SK-N-SH (cell line): Measurements from ENCODE around the gene PITX1. TPM values are rescaled to one million over a fixed set of nuclear protein-coding genes. Genes with fewer than 3 reads are reported as not detected.

Source experiments
- CTCF ChIA-PET: fragments of 300-600, 350-600 bp; formaldehyde crosslinking; extraction: SDS; loops from one replicate; lab custom pipeline; 2021; lab: Yijun Ruan, JAX
- POLR2A ChIA-PET: fragments of 350-600 bp; sonication (Branson Sonifier 250); formaldehyde crosslinking; extraction: SDS; loops from one replicate; lab custom pipeline; 2020; ENCODE audit warnings: antibody characterized with exemption, inconsistent platforms; lab: Yijun Ruan, JAX
- DNase-seq: peaks from one replicate; pipeline ENCODE4 v3.0.0; 2012
- H2AFZ ChIP-seq: fragments of 200-600 bp; sonication (generic); 2 replicates; pipeline ENCODE4 v1.8.1; 2016; ENCODE audit warnings: antibody characterized with exemption, mild to moderate bottlenecking, low read depth
- H3F3A ChIP-seq: fragments of 200-600 bp; sonication (generic); replicated peaks from 2 replicates; pipeline ENCODE3; 2016; ENCODE audit warnings: antibody characterized with exemption, mild to moderate bottlenecking; ENCODE audit not compliant: insufficient read depth
- H3K27ac ChIP-seq, 2 experiments: fragments of 200-500 bp in 1 of 2; fragments of 200-600 bp in 1 of 2; sonication (Bioruptor generic) in 1 of 2; sonication (generic), shearing (Covaris generic) in 1 of 2; 2 replicates each; pipeline versions ENCODE4 v1.5.1 to v1.6.1; 2014 to 2016; ENCODE audit warnings: low read depth in 2 of 2, inconsistent platforms in 1 of 2, low read length in 1 of 2, mild to moderate bottlenecking in 1 of 2, mixed read lengths in 1 of 2
- H3K27me3 ChIP-seq: fragments of 200-600 bp; sonication (generic), shearing (Covaris generic); 2 replicates; pipeline ENCODE4 v1.6.1; 2016; ENCODE audit warnings: mixed run types; ENCODE audit not compliant: insufficient read depth
- H3K36me3 ChIP-seq, 2 experiments: fragments of 200-500 bp in 1 of 2; fragments of 200-600 bp in 1 of 2; sonication (Bioruptor generic) in 1 of 2; sonication (generic) in 1 of 2; replicated peaks in 1 of 2; 2 replicates each; pipeline versions ENCODE3 to v1.5.1; 2014 to 2016; ENCODE audit warnings: low read length in 1 of 2, mild to moderate bottlenecking in 1 of 2; ENCODE audit not compliant: insufficient read depth in 2 of 2, control insufficient read depth in 1 of 2
- H3K4me1 ChIP-seq, 2 experiments: fragments of 200-500 bp in 1 of 2; fragments of 200-600 bp in 1 of 2; sonication (Bioruptor generic) in 1 of 2; sonication (generic), shearing (Covaris generic) in 1 of 2; 2 replicates each; pipeline versions ENCODE4 v1.5.1 to v1.6.1; 2014 to 2016; ENCODE audit warnings: low read depth in 1 of 2, low read length in 1 of 2, mixed run types in 1 of 2; ENCODE audit not compliant: insufficient read depth in 2 of 2, control insufficient read depth in 1 of 2
- H3K4me2 ChIP-seq: fragments of 200-600 bp; sonication (generic), shearing (Covaris generic); 2 replicates; pipeline ENCODE4 v1.6.1; 2017; ENCODE audit warnings: mixed run types
- H3K4me3 ChIP-seq, 2 experiments: fragments of 200-500 bp in 1 of 2; fragments of 200-600 bp in 1 of 2; sonication (Bioruptor generic) in 1 of 2; sonication (generic), shearing (Covaris generic) in 1 of 2; 2 replicates each; pipeline versions ENCODE4 v1.5.1 to v1.8.1; 2014 to 2016; ENCODE audit warnings: low read depth in 2 of 2, inconsistent platforms in 1 of 2, low read length in 1 of 2, mild to moderate bottlenecking in 1 of 2, mixed read lengths in 1 of 2, moderate library complexity in 1 of 2
- H3K79me2 ChIP-seq: fragments of 200-600 bp; sonication (generic); 2 replicates; pipeline ENCODE4 v1.8.1; 2017; ENCODE audit warnings: mild to moderate bottlenecking; ENCODE audit not compliant: insufficient read depth
- H3K9ac ChIP-seq: fragments of 200-600 bp; sonication (generic); 2 replicates; pipeline ENCODE4 v1.6.1; 2017; ENCODE audit warnings: mixed run types
- H3K9me2 ChIP-seq: fragments of 200-600 bp; sonication (generic); 2 replicates; pipeline ENCODE4 v1.6.1; 2017; ENCODE audit warnings: mixed run types
- H3K9me3 ChIP-seq: fragments of 200-600 bp; sonication (generic); 2 replicates; pipeline ENCODE4 v1.6.1; 2017; ENCODE audit warnings: mixed run types, mild to moderate bottlenecking, moderate library complexity
- H4K20me1 ChIP-seq: fragments of 200-600 bp; sonication (generic); 2 replicates; pipeline ENCODE4 v1.6.1; 2017; ENCODE audit warnings: mild to moderate bottlenecking, mixed run types; ENCODE audit not compliant: insufficient read depth
- EZH2phosphoT487 ChIP-seq: fragments of 200-600 bp; sonication (generic); IDR thresholded peaks from 2 replicates; pipeline ENCODE4 v1.6.1; 2017; ENCODE audit warnings: low read depth, mixed run types, mild to moderate bottlenecking, antibody characterized with exemption, moderate library complexity, borderline replicate concordance
- FOSL2 ChIP-seq: IDR thresholded peaks from 2 replicates; pipeline ENCODE4 v1.4.0; 2012; ENCODE audit warnings: low read depth, mild to moderate bottlenecking, moderate library complexity, borderline replicate concordance
- GABPA ChIP-seq: IDR thresholded peaks from 2 replicates; pipeline ENCODE4 v1.4.0; 2012; ENCODE audit warnings: low read depth, mild to moderate bottlenecking
- GATA2 ChIP-seq: sonication (generic); formaldehyde crosslinking; IDR thresholded peaks from 2 replicates; pipeline ENCODE4 v1.5.0; 2020; ENCODE audit warnings: mild to moderate bottlenecking, missing genetic modification reagents
- MEF2A ChIP-seq: IDR thresholded peaks from 2 replicates; pipeline ENCODE4 v1.4.0; 2012; ENCODE audit warnings: low read depth, borderline replicate concordance
- POLR2AphosphoS5 ChIP-seq: IDR thresholded peaks from 2 replicates; pipeline ENCODE4 v1.6.1; 2012; ENCODE audit warnings: low read depth, low read length
- RAD21 ChIP-seq: IDR thresholded peaks from 2 replicates; pipeline ENCODE4 v1.6.1; 2012; ENCODE audit warnings: mild to moderate bottlenecking, low read length
- RFX5 ChIP-seq: IDR thresholded peaks from 2 replicates; pipeline ENCODE4 v1.6.1; 2012; ENCODE audit warnings: mild to moderate bottlenecking, improper control_type of control experiment, low read length
- RXRA ChIP-seq: IDR thresholded peaks from 2 replicates; pipeline ENCODE4 v1.4.0; 2012; ENCODE audit warnings: low read depth, mild to moderate bottlenecking, borderline replicate concordance
- SIN3A ChIP-seq: IDR thresholded peaks from 2 replicates; pipeline ENCODE4 v1.6.1; 2012; ENCODE audit warnings: low read depth, mild to moderate bottlenecking, low read length, moderate library complexity, borderline replicate concordance
- SMC3 ChIP-seq: IDR thresholded peaks from 2 replicates; pipeline ENCODE4 v1.6.1; 2012; ENCODE audit warnings: low read depth, low read length, improper control_type of control experiment
- TAF1 ChIP-seq: IDR thresholded peaks from 2 replicates; pipeline ENCODE4 v1.6.1; 2012; ENCODE audit warnings: low read depth, mild to moderate bottlenecking, low read length, moderate library complexity, borderline replicate concordance
- TCF12 ChIP-seq: IDR thresholded peaks from 2 replicates; pipeline ENCODE4 v1.4.0; 2012
- YY1 ChIP-seq: IDR thresholded peaks from 2 replicates; pipeline ENCODE4 v1.4.0; 2012; ENCODE audit warnings: low read depth, mild to moderate bottlenecking
- WGBS: methylation state at CpG from one replicate; pipeline ENCODE4 v1.1.6; 2017; ENCODE audit warnings: low lambda C conversion rate; 5-methylcytosine and 5-hydroxymethylcytosine counted together
- polyA plus RNA-seq, 3 experiments: library from polyadenylated mRNA; depleted of rRNA; stranded (reverse); fragments of >200 nt; gene quantifications; 2 replicates each; pipeline ENCODE4 v1.2.3, GENCODE V29; 2012
- TF ChIP-seq, protein P1 (sequence below): IDR thresholded peaks from 2 replicates; pipeline ENCODE4 v1.4.0; 2012; ENCODE audit warnings: low read depth
- TF ChIP-seq, protein P2 (sequence below): fragments of 150-350 bp; IDR thresholded peaks from 2 replicates; pipeline ENCODE4 v1.6.1; 2017; ENCODE audit warnings: antibody characterized with exemption, low read length, low read depth, borderline replicate concordance
- TF ChIP-seq, protein P3 (sequence below): fragments of 200-600 bp; sonication (generic); IDR thresholded peaks from 2 replicates; pipeline ENCODE4 v1.6.1; 2017; ENCODE audit warnings: antibody characterized with exemption, mild to moderate bottlenecking, moderate library complexity
- TF ChIP-seq, protein P4 (sequence below): fragments of 150-350 bp; IDR thresholded peaks from 2 replicates; pipeline ENCODE4 v1.6.1; 2016; ENCODE audit warnings: mild to moderate bottlenecking, low read depth, low read length
- TF ChIP-seq, protein P5 (sequence below): IDR thresholded peaks from 2 replicates; pipeline ENCODE4 v1.6.1; 2012; ENCODE audit warnings: mild to moderate bottlenecking, low read depth, low read length, moderate library complexity

PITX1 gene
- polyA plus RNA-seq, 1 of the 3 experiments (the other 2 are of a cell fraction): not detected

DNA sequence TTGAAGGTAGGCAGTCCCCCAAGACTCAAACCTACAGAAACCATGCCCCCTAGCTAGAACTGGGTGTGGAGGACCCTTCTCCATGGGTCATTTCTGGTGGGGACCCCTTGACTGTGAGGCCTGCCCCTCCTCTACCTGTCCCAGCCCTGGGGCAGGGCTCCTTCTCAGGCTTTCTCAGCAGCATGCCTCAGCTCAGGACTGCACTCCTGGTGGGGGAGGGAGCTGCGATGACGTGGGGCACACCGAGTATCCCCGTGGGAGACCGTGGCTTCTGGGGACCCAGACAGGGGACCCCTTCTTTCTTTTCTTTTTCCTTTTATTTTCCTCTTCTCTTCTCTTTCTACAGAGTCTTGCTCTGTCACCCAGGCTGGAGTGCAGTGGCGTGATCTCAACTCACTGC lies 27.0 kb upstream of the PITX1 start:
- Histone ChIP-seq H4K20me1 (no peaks in the 10 kb centered on the region), H3K4me3 (no peak overlapping the region), H3K4me1 (no peaks in the 10 kb centered on the region; a peak in 1 of 4 replicates), H3K9me2 (no peaks in the 10 kb centered on the region), H3K79me2 (no peaks in the 10 kb centered on the region), H3K9ac (no peak overlapping the region), H2AFZ (no peak overlapping the region), H3K9me3 (no peaks in the 10 kb centered on the region), H3K27ac (no peak overlapping the region)
- CTCF ChIA-PET: interaction anchor here (0.8 to 1.7 kb wide), 6 partner anchors 10 to 405 kb away, joined by 3 to 8 read pairs (median 3); no protein-coding TSS in a partner anchor
- 37% methylated on average over 6 of the region's 6 CpGs for WGBS
- POLR2A ChIA-PET: no interaction called here
- TF ChIP-seq GABPA (no peak), SIN3A (no peak)
- TF ChIP-seq, all 33 proteins: peak for 0
- no peak for DNase-seq
- Histone ChIP-seq H3K36me3 (no peaks in the 10 kb centered on the region), H3F3A (no peaks in the 10 kb centered on the region), H3K27me3 (peaks cover 4% of the 10 kb centered on the region), H3K4me2 (no peak overlapping the region)

DNA sequence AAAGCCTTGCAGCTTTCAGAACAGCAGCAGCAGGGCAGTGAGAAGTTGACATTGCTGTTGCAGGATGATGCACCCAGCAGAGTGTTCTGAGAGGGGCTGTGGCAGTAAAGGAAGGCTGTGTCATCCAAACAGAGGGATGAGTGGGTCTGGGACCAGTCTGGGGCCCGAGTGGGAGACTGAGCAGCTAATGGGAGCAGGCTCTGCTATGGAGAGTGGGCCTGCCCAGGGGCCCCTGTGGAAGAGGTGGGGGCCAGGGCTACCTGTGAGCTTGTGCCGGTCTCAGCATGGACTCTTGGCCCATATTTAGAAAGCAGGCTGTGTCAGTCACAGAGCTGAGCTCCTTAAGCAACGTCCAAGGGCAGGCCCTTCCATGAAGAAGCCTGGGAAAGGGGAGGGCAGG lies 26.0 kb upstream of the PITX1 start:
- Histone ChIP-seq H3K79me2 (no peaks in the 10 kb centered on the region), H2AFZ (no peak overlapping the region), H3K9ac (no peak overlapping the region), H3K9me2 (no peaks in the 10 kb centered on the region), H3K36me3 (no peaks in the 10 kb centered on the region), H3K4me1 (no peaks in the 10 kb centered on the region; a peak in 1 of 4 replicates), H3K27ac (no peak overlapping the region), H3K9me3 (no peaks in the 10 kb centered on the region), H3K27me3 (peaks cover 13% of the 10 kb centered on the region), H3K4me3 (no peak overlapping the region), H3K4me2 (no peak overlapping the region), H3F3A (no peaks in the 10 kb centered on the region), H4K20me1 (no peaks in the 10 kb centered on the region)
- POLR2A ChIA-PET: no interaction called here
- 14% methylated on average over 1 of the region's 3 CpGs for WGBS
- CTCF ChIA-PET: interaction anchor here (0.7 to 1.7 kb wide), 6 partner anchors 10 to 406 kb away, joined by 3 to 8 read pairs (median 3); no protein-coding TSS in a partner anchor
- DNase-seq: no peak
- no peak for TF ChIP-seq TCF12
- no peak for TF ChIP-seq GABPA
- TF ChIP-seq POLR2AphosphoS5: no peak
- no peak for TF ChIP-seq RAD21
- TF ChIP-seq, protein P1, sequence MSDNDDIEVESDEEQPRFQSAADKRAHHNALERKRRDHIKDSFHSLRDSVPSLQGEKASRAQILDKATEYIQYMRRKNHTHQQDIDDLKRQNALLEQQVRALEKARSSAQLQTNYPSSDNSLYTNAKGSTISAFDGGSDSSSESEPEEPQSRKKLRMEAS: no peak
- no peak for TF ChIP-seq TAF1
- TF ChIP-seq, protein P2, sequence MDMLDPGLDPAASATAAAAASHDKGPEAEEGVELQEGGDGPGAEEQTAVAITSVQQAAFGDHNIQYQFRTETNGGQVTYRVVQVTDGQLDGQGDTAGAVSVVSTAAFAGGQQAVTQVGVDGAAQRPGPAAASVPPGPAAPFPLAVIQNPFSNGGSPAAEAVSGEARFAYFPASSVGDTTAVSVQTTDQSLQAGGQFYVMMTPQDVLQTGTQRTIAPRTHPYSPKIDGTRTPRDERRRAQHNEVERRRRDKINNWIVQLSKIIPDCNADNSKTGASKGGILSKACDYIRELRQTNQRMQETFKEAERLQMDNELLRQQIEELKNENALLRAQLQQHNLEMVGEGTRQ: no peak
- TF ChIP-seq EZH2phosphoT487: no peak
- no peak for TF ChIP-seq RXRA
- no peak for TF ChIP-seq RFX5
- TF ChIP-seq, protein P3, sequence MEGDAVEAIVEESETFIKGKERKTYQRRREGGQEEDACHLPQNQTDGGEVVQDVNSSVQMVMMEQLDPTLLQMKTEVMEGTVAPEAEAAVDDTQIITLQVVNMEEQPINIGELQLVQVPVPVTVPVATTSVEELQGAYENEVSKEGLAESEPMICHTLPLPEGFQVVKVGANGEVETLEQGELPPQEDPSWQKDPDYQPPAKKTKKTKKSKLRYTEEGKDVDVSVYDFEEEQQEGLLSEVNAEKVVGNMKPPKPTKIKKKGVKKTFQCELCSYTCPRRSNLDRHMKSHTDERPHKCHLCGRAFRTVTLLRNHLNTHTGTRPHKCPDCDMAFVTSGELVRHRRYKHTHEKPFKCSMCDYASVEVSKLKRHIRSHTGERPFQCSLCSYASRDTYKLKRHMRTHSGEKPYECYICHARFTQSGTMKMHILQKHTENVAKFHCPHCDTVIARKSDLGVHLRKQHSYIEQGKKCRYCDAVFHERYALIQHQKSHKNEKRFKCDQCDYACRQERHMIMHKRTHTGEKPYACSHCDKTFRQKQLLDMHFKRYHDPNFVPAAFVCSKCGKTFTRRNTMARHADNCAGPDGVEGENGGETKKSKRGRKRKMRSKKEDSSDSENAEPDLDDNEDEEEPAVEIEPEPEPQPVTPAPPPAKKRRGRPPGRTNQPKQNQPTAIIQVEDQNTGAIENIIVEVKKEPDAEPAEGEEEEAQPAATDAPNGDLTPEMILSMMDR: no peak
- TF ChIP-seq, protein P4, sequence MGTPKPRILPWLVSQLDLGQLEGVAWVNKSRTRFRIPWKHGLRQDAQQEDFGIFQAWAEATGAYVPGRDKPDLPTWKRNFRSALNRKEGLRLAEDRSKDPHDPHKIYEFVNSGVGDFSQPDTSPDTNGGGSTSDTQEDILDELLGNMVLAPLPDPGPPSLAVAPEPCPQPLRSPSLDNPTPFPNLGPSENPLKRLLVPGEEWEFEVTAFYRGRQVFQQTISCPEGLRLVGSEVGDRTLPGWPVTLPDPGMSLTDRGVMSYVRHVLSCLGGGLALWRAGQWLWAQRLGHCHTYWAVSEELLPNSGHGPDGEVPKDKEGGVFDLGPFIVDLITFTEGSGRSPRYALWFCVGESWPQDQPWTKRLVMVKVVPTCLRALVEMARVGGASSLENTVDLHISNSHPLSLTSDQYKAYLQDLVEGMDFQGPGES: no peak
- TF ChIP-seq YY1: no peak
- TF ChIP-seq, protein P5, sequence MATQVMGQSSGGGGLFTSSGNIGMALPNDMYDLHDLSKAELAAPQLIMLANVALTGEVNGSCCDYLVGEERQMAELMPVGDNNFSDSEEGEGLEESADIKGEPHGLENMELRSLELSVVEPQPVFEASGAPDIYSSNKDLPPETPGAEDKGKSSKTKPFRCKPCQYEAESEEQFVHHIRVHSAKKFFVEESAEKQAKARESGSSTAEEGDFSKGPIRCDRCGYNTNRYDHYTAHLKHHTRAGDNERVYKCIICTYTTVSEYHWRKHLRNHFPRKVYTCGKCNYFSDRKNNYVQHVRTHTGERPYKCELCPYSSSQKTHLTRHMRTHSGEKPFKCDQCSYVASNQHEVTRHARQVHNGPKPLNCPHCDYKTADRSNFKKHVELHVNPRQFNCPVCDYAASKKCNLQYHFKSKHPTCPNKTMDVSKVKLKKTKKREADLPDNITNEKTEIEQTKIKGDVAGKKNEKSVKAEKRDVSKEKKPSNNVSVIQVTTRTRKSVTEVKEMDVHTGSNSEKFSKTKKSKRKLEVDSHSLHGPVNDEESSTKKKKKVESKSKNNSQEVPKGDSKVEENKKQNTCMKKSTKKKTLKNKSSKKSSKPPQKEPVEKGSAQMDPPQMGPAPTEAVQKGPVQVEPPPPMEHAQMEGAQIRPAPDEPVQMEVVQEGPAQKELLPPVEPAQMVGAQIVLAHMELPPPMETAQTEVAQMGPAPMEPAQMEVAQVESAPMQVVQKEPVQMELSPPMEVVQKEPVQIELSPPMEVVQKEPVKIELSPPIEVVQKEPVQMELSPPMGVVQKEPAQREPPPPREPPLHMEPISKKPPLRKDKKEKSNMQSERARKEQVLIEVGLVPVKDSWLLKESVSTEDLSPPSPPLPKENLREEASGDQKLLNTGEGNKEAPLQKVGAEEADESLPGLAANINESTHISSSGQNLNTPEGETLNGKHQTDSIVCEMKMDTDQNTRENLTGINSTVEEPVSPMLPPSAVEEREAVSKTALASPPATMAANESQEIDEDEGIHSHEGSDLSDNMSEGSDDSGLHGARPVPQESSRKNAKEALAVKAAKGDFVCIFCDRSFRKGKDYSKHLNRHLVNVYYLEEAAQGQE: no peak
- no peak for TF ChIP-seq SMC3
- no peak for TF ChIP-seq MEF2A
- TF ChIP-seq FOSL2: no peak
- TF ChIP-seq GATA2 (CRISPR knock-in tag): no peak
